Posterior cingulate gyrus (tissue), 11 donors: ENCODE data around the gene ZNF512B.
A peak's percentile ranks its signal among the peaks of the same experiment; 100 is the strongest.

Source experiments
- DNase-seq, 10 donors: peaks; one replicate each; pipeline versions ENCODE4 v3.0.0 to v3.0.0-alpha.2; 2020 to 2021; ENCODE audit warnings: mixed read lengths in 3 of 10
- intact Hi-C: fragments of 100-400 bp; cut with DNase I; formaldehyde crosslinking; loops from one replicate; pipeline ENCODE4 v1.15.1; 2023

The ZNF512B gene

GRCh38 chr20:63953764-63954429 lies 15.8 kb downstream of the ZNF512B start:
- intact Hi-C loops = no loop called here
- no peak for DNase-seq

GRCh38 chr20:63952769-63953168 lies 17.0 kb downstream of the ZNF512B start:
- no peak for DNase-seq
- intact Hi-C loops = no loop called here

- DNase-seq = no peak
- intact Hi-C loops = no loop called here
These were observed 17.6 kb downstream of the ZNF512B start for GRCh38 chr20:63952210-63952535.

- intact Hi-C loops = no loop called here
- DNase-seq = no peak
These were observed 18.1 kb downstream of the ZNF512B start for GRCh38 chr20:63951398-63952209.

- no peak for DNase-seq
- intact Hi-C loops = no loop called here
These were observed 18.9 kb downstream of the ZNF512B start for GRCh38 chr20:63950701-63951397.

- peak in 5 of 10 donors; percentile 47 to 93 (median 68) for DNase-seq
- intact Hi-C loops = no loop called here
These were observed 21.9 kb downstream of the ZNF512B start for GRCh38 chr20:63947638-63948456.

GRCh38 chr20:63946986-63947637 lies 22.6 kb downstream of the ZNF512B start:
- intact Hi-C loops = no loop called here
- peak in 1 of 10 donors; percentile 70 for DNase-seq

- DNase-seq = peak in 1 of 10 donors; percentile 82
- intact Hi-C loops = no loop called here
These were observed 23.5 kb downstream of the ZNF512B start for GRCh38 chr20:63945921-63946920.

- intact Hi-C loops = no loop called here
- DNase-seq = no peak
These were observed 24.6 kb downstream of the ZNF512B start for GRCh38 chr20:63945031-63945658.

- intact Hi-C loops = no loop called here
- no peak for DNase-seq
These were observed 25.4 kb downstream of the ZNF512B start for GRCh38 chr20:63944078-63944941.

GRCh38 chr20:63943808-63944077 lies 26.0 kb downstream of the ZNF512B start:
- DNase-seq = no peak
- intact Hi-C loops = no loop called here

GRCh38 chr20:63942969-63943807 lies 26.5 kb downstream of the ZNF512B start:
- intact Hi-C loops = no loop called here
- DNase-seq = peak in 1 of 10 donors; percentile 11

GRCh38 chr20:63942250-63942951 lies 27.3 kb downstream of the ZNF512B start:
- intact Hi-C loops = no loop called here
- peak in 1 of 10 donors; percentile 6 for DNase-seq

GRCh38 chr20:63941282-63942081 lies 28.2 kb downstream of the ZNF512B start:
- intact Hi-C loops = no loop called here
- DNase-seq = peak in 1 of 10 donors; percentile 42
